Transverse colon (tissue), 4 donors: Measurements from ENCODE around the gene MRGPRE. TPM values are rescaled to one million over a fixed set of nuclear protein-coding genes. Genes with fewer than 3 reads are reported as not detected.

ENCODE experiments used
- DNase-seq: peaks from one replicate; pipeline ENCODE4 v3.0.0-alpha.2; 2019
- H3K27ac ChIP-seq, 4 donors: fragments of 200-600 bp; sonication (generic); 2 replicates each; pipeline ENCODE4 v1.5.1; 2016 to 2018; ENCODE audit warnings: inconsistent platforms in 4 of 4
- H3K27me3 ChIP-seq: fragments of 200-600 bp; sonication (generic); 2 replicates; pipeline ENCODE4 v1.5.1; 2017; ENCODE audit warnings: inconsistent platforms
- H3K36me3 ChIP-seq, 4 donors: fragments of 200-600 bp; sonication (generic); 2 replicates each; pipeline ENCODE4 v1.5.1; 2017 to 2019; ENCODE audit warnings: inconsistent platforms in 4 of 4
- H3K4me1 ChIP-seq, 4 donors: fragments of 200-600 bp; sonication (generic); 2 replicates each; pipeline ENCODE4 v1.5.1; 2017 to 2020; ENCODE audit warnings: inconsistent platforms in 4 of 4
- H3K4me3 ChIP-seq, 4 donors: fragments of 200-600 bp; sonication (generic); 1 replicate in 1 of 4; 2 replicates in 3 of 4; pipeline versions ENCODE4 v1.5.1 to v1.6.1; 2017 to 2019; ENCODE audit warnings: inconsistent platforms in 4 of 4
- H3K9me3 ChIP-seq, 2 donors: fragments of 200-600 bp; sonication (generic); 2 replicates each; pipeline ENCODE4 v1.5.1; 2017 to 2019; ENCODE audit warnings: inconsistent platforms in 2 of 2
- CTCF ChIP-seq, 5 experiments: fragments of 200-600 bp in 3 of 5; fragments of 450-650 bp in 2 of 5; sonication (generic) in 3 of 5; IDR thresholded peaks; 1 replicate in 2 of 5; 2 replicates in 3 of 5; pipeline ENCODE4 v1.5.1; 2016 to 2017; ENCODE audit warnings: antibody characterized with exemption in 5 of 5, inconsistent platforms in 3 of 5, mild to moderate bottlenecking in 2 of 5, moderate library complexity in 1 of 5
- EP300 ChIP-seq: sonication (generic); formaldehyde crosslinking; IDR thresholded peaks from one replicate; pipeline ENCODE4 v1.6.1; 2017; ENCODE audit warnings: antibody characterized with exemption, low read depth
- POLR2A ChIP-seq: fragments of 450-650 bp; IDR thresholded peaks from one replicate; pipeline ENCODE4 v1.6.1; 2016; ENCODE audit warnings: antibody characterized with exemption, mild to moderate bottlenecking, moderate library complexity
- POLR2AphosphoS5 ChIP-seq, 3 donors: sonication (generic); formaldehyde crosslinking; IDR thresholded peaks; one replicate each; pipeline ENCODE4 v1.6.1; 2016; ENCODE audit warnings: antibody characterized with exemption in 3 of 3
- WGBS, 2 donors: methylation state at CpG; one replicate each; pipeline ENCODE4 v1.1.5; 2018; ENCODE audit warnings: low coverage in 1 of 2; 5-methylcytosine and 5-hydroxymethylcytosine counted together
- in situ Hi-C, 4 donors: fragments of 200-750 bp; cut with MboI; loops; one replicate each; pipeline versions ENCODE4 v1.15.0 to v1.15.1; 2017; ENCODE audit warnings: low sequenced_read_pairs in 3 of 4, low pct_ligation_motif_present in 1 of 4, low pct_unique_long_range_greater_than_20kb in 1 of 4
- intact Hi-C: fragments of 100-400 bp; cut with DNase I; formaldehyde crosslinking; loops from one replicate; pipeline ENCODE4 v1.15.1; 2023; ENCODE audit warnings: low total_unique reads
- total RNA-seq, 4 donors: library from RNA; depleted of rRNA; stranded (reverse); fragments of >200 nt; gene quantifications; one replicate each; pipeline ENCODE4 v1.1.0, GENCODE V29; 2016

Gene MRGPRE
- total RNA-seq, 4 donors from 2014 or later: not detected

GRCh38 chr11:3178349-3178748, 53.9 kb downstream of the MRGPRE start:
- in situ Hi-C loops: no loop called here
- 48 to 51% methylated on average over 2 of the region's 2 CpGs for WGBS, 2 donors

GRCh38 chr11:3177931-3178330, 54.3 kb downstream of the MRGPRE start:
- in situ Hi-C loops: no loop called here
- Histone ChIP-seq H3K27me3 (no peaks in the 10 kb centered on the region), H3K4me1 (no peaks in the 10 kb centered on the region), H3K9me3 (peaks cover 0 to 3% of the 10 kb centered on the region in 2 donors), H3K27ac (no peak overlapping the region), H3K36me3 (no peaks in the 10 kb centered on the region), H3K4me3 (no peak overlapping the region)
- WGBS, 2 donors: 81 to 100% methylated on average over 1 to 2 of the region's 2 CpGs
- no peak for DNase-seq
- intact Hi-C loops: no loop called here
- TF ChIP-seq POLR2AphosphoS5 (IDR thresholded peaks at IDR 0.05) (no peak), POLR2A (no peak), CTCF (IDR thresholded peaks at IDR 0.05) (no peak), EP300 (no peak)

More at GRCh38 chr11:3178349-3178748, 53.9 kb downstream of the MRGPRE start:
- intact Hi-C loops: no loop called here
- no peak overlapping the region for H3K27ac ChIP-seq
- H3K9me3 ChIP-seq: peaks cover 0 to 3% of the 10 kb centered on the region in 2 donors
- TF ChIP-seq CTCF (IDR thresholded peaks at IDR 0.05) (no peak), POLR2AphosphoS5 (IDR thresholded peaks at IDR 0.05) (no peak), EP300 (no peak), POLR2A (no peak)
- no peak overlapping the region for H3K4me3 ChIP-seq
- H3K36me3 ChIP-seq: no peaks in the 10 kb centered on the region
- no peaks in the 10 kb centered on the region for H3K4me1 ChIP-seq
- no peak for DNase-seq
- H3K27me3 ChIP-seq: no peaks in the 10 kb centered on the region

Other genes starting within 250 kb of the MRGPRE start
- 100 to 1,000 TPM in 3 of 4 donors, 10 to 100 TPM in 1; 63.6 to 140 (median 111) TPM for gene NAP1L4, start 240.1 kb downstream of the MRGPRE start, total RNA-seq
- gene CARS1, start 175.0 kb downstream of the MRGPRE start, total RNA-seq: 10 to 100 TPM; 37.0 to 61.3 (median 52.3) TPM
- 100 to 1,000 TPM in 2 of 4 donors, 10 to 100 TPM in 2; 37.3 to 211 (median 105) TPM for gene OSBPL5, start 67.1 kb downstream of the MRGPRE start, total RNA-seq
- gene MRGPRG, start 13.6 kb downstream of the MRGPRE start, total RNA-seq: not detected
- 10 to 100 TPM; 12.3 to 37.5 (median 28.5) TPM for gene ZNF195, start 146.7 kb upstream of the MRGPRE start, total RNA-seq